Loucy (cell line): Measurements from ENCODE around the gene AKAP11.
A peak's percentile ranks its signal among the peaks of the same experiment; 100 is the strongest.

Experiments used
- H2AFZ ChIP-seq: fragments of 200-600 bp; sonication (generic); 2 replicates; pipeline ENCODE4 v1.6.0; 2016; ENCODE audit warnings: antibody characterized with exemption, mild to moderate bottlenecking, low read length, moderate library complexity
- H3F3A ChIP-seq: fragments of 200-600 bp; 2 replicates; pipeline ENCODE4 v1.6.0; 2016; ENCODE audit warnings: antibody characterized with exemption, low read depth, mild to moderate bottlenecking
- H3K27me3 ChIP-seq: fragments of 200-600 bp; sonication (generic); 2 replicates; pipeline ENCODE4 v1.6.1; 2014; ENCODE audit warnings: low read length, mild to moderate bottlenecking; ENCODE audit not compliant: insufficient read depth, poor library complexity, severe bottlenecking
- H3K36me3 ChIP-seq: fragments of 200-600 bp; sonication (generic); 2 replicates; pipeline ENCODE4 v1.6.1; 2016; ENCODE audit warnings: low read length; ENCODE audit not compliant: insufficient read depth
- H3K4me1 ChIP-seq: fragments of 200-600 bp; sonication (generic); 2 replicates; pipeline ENCODE4 v1.5.1; 2014; ENCODE audit warnings: low read length, mild to moderate bottlenecking; ENCODE audit not compliant: insufficient read depth, poor library complexity, severe bottlenecking
- H3K4me2 ChIP-seq: fragments of 200-600 bp; sonication (generic); 2 replicates; pipeline ENCODE4 v1.6.0; 2014; ENCODE audit warnings: antibody characterized with exemption, low read length, low read depth, mild to moderate bottlenecking; ENCODE audit not compliant: poor library complexity, severe bottlenecking
- H3K4me3 ChIP-seq: fragments of 200-600 bp; sonication (generic); 2 replicates; pipeline ENCODE4 v1.5.1; 2014; ENCODE audit warnings: low read length, mild to moderate bottlenecking, mixed read lengths; ENCODE audit not compliant: poor library complexity, severe bottlenecking
- H3K79me2 ChIP-seq: fragments of 200-600 bp; sonication (generic); 2 replicates; pipeline ENCODE4 v1.6.1; 2014; ENCODE audit warnings: low read length; ENCODE audit not compliant: insufficient read depth
- H3K9ac ChIP-seq: fragments of 200-600 bp; sonication (generic); 2 replicates; pipeline ENCODE4 v1.6.0; 2014; ENCODE audit warnings: mild to moderate bottlenecking, low read depth, low read length, moderate library complexity; ENCODE audit not compliant: poor library complexity, severe bottlenecking
- H3K9me2 ChIP-seq: fragments of 200-600 bp; sonication (generic); replicated peaks from 2 replicates; pipeline ENCODE4 v1.6.1; 2016; ENCODE audit warnings: low read depth, low read length, mixed read lengths
- H3K9me3 ChIP-seq: fragments of 200-600 bp; sonication (generic); 2 replicates; pipeline ENCODE4 v1.6.1; 2014; ENCODE audit warnings: mild to moderate bottlenecking, antibody characterized with exemption, low read length, low read depth; ENCODE audit not compliant: insufficient read depth
- H4K20me1 ChIP-seq: fragments of 200-600 bp; sonication (generic); 2 replicates; pipeline ENCODE4 v1.6.0; 2014; ENCODE audit warnings: antibody characterized with exemption, low read length, mild to moderate bottlenecking; ENCODE audit not compliant: insufficient read depth, poor library complexity, severe bottlenecking
- CTCF ChIP-seq: fragments of 200-600 bp; sonication (generic); conservative IDR thresholded peaks from 2 replicates; pipeline ENCODE4 v1.5.1; 2014; ENCODE audit warnings: mild to moderate bottlenecking, antibody characterized with exemption, low read length
- EZH2phosphoT487 ChIP-seq: fragments of 200-600 bp; IDR thresholded peaks from 2 replicates; pipeline ENCODE4 v1.6.1; 2018; ENCODE audit warnings: antibody characterized with exemption, mild to moderate bottlenecking, moderate library complexity, borderline replicate concordance

Gene AKAP11

GRCh38 chr13:42275098-42275471 is 3.1 kb downstream of the AKAP11 start:
- H3K4me1 ChIP-seq, result peaks cover 73% of the 10 kb centered on the region
- no peaks in the 10 kb centered on the region for H3F3A ChIP-seq
- peak overlapping the region; percentile 77 for H3K4me2 ChIP-seq
- H3K4me3 ChIP-seq, result peak overlapping the region; percentile 81
- peaks cover 74% of the 10 kb centered on the region for H3K79me2 ChIP-seq
- H3K9me2 ChIP-seq, result no peaks in the 10 kb centered on the region
- H3K36me3 ChIP-seq, result no peaks in the 10 kb centered on the region
- TF ChIP-seq EZH2phosphoT487 (no peak), CTCF (no peak)
- H3K27me3 ChIP-seq, result no peaks in the 10 kb centered on the region
- H4K20me1 ChIP-seq, result peaks cover 26% of the 10 kb centered on the region
- H3K9ac ChIP-seq, result peak overlapping the region; percentile 81
- no peak overlapping the region for H2AFZ ChIP-seq
- no peaks in the 10 kb centered on the region for H3K9me3 ChIP-seq

- Histone ChIP-seq H2AFZ (no peak overlapping the region), H3K4me1 (peaks cover 78% of the 10 kb centered on the region), H3K9me2 (no peaks in the 10 kb centered on the region), H3K9ac (no peak overlapping the region), H3K79me2 (peaks cover 78% of the 10 kb centered on the region), H3F3A (no peaks in the 10 kb centered on the region), H4K20me1 (peaks cover 27% of the 10 kb centered on the region), H3K4me3 (peak overlapping the region; percentile 81), H3K4me2 (peak overlapping the region; percentile 77), H3K27me3 (no peaks in the 10 kb centered on the region), H3K36me3 (no peaks in the 10 kb centered on the region), H3K9me3 (no peaks in the 10 kb centered on the region)
- no peak for TF ChIP-seq EZH2phosphoT487
- no peak for TF ChIP-seq CTCF
Measured at GRCh38 chr13:42275506-42275905, 3.6 kb downstream of the AKAP11 start.

- peaks cover 75% of the 10 kb centered on the region for H3K4me1 ChIP-seq
- TF ChIP-seq EZH2phosphoT487, result no peak
- TF ChIP-seq CTCF, result no peak
- H3F3A ChIP-seq, result no peaks in the 10 kb centered on the region
- H3K36me3 ChIP-seq, result no peaks in the 10 kb centered on the region
- H2AFZ ChIP-seq, result no peak overlapping the region
- H3K9me3 ChIP-seq, result no peaks in the 10 kb centered on the region
- peak overlapping the region; percentile 24 for H3K4me3 ChIP-seq
- H3K9me2 ChIP-seq, result no peaks in the 10 kb centered on the region
- H3K9ac ChIP-seq, result no peak overlapping the region
- H3K4me2 ChIP-seq, result peak overlapping the region; percentile 49
- H4K20me1 ChIP-seq, result peaks cover 27% of the 10 kb centered on the region
- peaks cover 86% of the 10 kb centered on the region for H3K79me2 ChIP-seq
- no peaks in the 10 kb centered on the region for H3K27me3 ChIP-seq
Measured at GRCh38 chr13:42276683-42277082, 4.7 kb downstream of the AKAP11 start.
